ENCODE measurements around the gene CSRP3.

- TF ChIP-seq POLR2A (IDR thresholded peaks at IDR 0.05) (no peak), CTCF (IDR thresholded peaks at IDR 0.05) (no peak)
Observed at GRCh38 chr11:19187114-19187832, 14.5 kb downstream of the CSRP3 start.
